HG03432 (cell line): ENCODE data around the gene FOXP2.
"Not testable (repeated sequence)": the region's sequence is repeated elsewhere in the genome, so short reads cannot be mapped to it uniquely, and the experiment has no call there.

Source experiments
- ATAC-seq: cut with Tn5 transposase; IDR thresholded peaks from one replicate; pipeline ENCODE4 v1.9.1; 2021; ENCODE audit warnings: mild to moderate bottlenecking, moderate library complexity; ENCODE audit not compliant: unreplicated experiment

FOXP2 gene

GRCh38 chr7:114488696-114489095, 74.1 kb downstream of the FOXP2 start:
- no peak for ATAC-seq

- ATAC-seq, result not testable (repeated sequence)
Measured at GRCh38 chr7:114497491-114497890, 82.9 kb downstream of the FOXP2 start.

GRCh38 chr7:114502454-114503254, 88.0 kb downstream of the FOXP2 start:
- ATAC-seq, result no peak

- ATAC-seq, result no peak
Measured at GRCh38 chr7:114504586-114504985, 90.0 kb downstream of the FOXP2 start.

- no peak for ATAC-seq
Measured at GRCh38 chr7:114507381-114507780, 92.8 kb downstream of the FOXP2 start.

GRCh38 chr7:114508086-114508485, 93.5 kb downstream of the FOXP2 start:
- ATAC-seq, result no peak

GRCh38 chr7:114510824-114511223, 96.2 kb downstream of the FOXP2 start:
- not testable (repeated sequence) for ATAC-seq

- no peak for ATAC-seq
Measured at GRCh38 chr7:114519240-114519639, 104.6 kb downstream of the FOXP2 start.

GRCh38 chr7:114522081-114522480, 107.5 kb downstream of the FOXP2 start:
- no peak for ATAC-seq

GRCh38 chr7:114527589-114527988, 113.0 kb downstream of the FOXP2 start:
- ATAC-seq, result no peak

- ATAC-seq, result no peak
Measured at GRCh38 chr7:114530057-114530611, 115.5 kb downstream of the FOXP2 start.

GRCh38 chr7:114531326-114531725, 116.7 kb downstream of the FOXP2 start:
- ATAC-seq, result no peak

- no peak for ATAC-seq
Measured at GRCh38 chr7:114533131-114533530, 118.5 kb downstream of the FOXP2 start.

- no peak for ATAC-seq
Measured at GRCh38 chr7:114534953-114535352, 120.3 kb downstream of the FOXP2 start.

- ATAC-seq, result no peak
Measured at GRCh38 chr7:114539575-114539974, 125.0 kb downstream of the FOXP2 start.

GRCh38 chr7:114540291-114540690, 125.7 kb downstream of the FOXP2 start:
- no peak for ATAC-seq

GRCh38 chr7:114547346-114547745, 132.7 kb downstream of the FOXP2 start:
- ATAC-seq, result not testable (repeated sequence)

GRCh38 chr7:114548081-114548980, 133.7 kb downstream of the FOXP2 start:
- ATAC-seq, result no peak

- ATAC-seq, result peak; percentile 91
Measured at GRCh38 chr7:114554781-114555537, 140.3 kb downstream of the FOXP2 start.

- no peak for ATAC-seq
Measured at GRCh38 chr7:114567416-114567815, 152.8 kb downstream of the FOXP2 start.

- no peak for ATAC-seq
Measured at GRCh38 chr7:114569220-114569619, 154.6 kb downstream of the FOXP2 start.
